WTC11 (cell line): ENCODE results near the gene PRKAR2A. TPM values are rescaled to one million over a fixed set of nuclear protein-coding genes. Genes with fewer than 3 reads are reported as not detected.
"Not testable (repeated sequence)": the region's sequence is repeated elsewhere in the genome, so short reads cannot be mapped to it uniquely, and the experiment has no call there.

ENCODE experiments used
- ATAC-seq: fragments of 200-7000 bp; cut with Tn5 transposase; 2 replicates; pipeline ENCODE4 v1.10.0; 2021; ENCODE audit warnings: mild to moderate bottlenecking, moderate library complexity
- CTCF ChIA-PET: fragments of 300-600 bp; sonication (Branson Sonifier 250); formaldehyde crosslinking; loops from one replicate; lab custom pipeline; 2021; ENCODE audit warnings: antibody characterized with exemption; lab: Charles Lee
- POLR2A ChIA-PET: fragments of 350-600 bp; sonication (Branson Sonifier 250); formaldehyde crosslinking; loops from one replicate; lab custom pipeline; 2021; ENCODE audit warnings: antibody characterized with exemption; lab: Charles Lee
- DNase-seq: peaks from one replicate; pipeline ENCODE4 v3.0.0; 2021; ENCODE audit warnings: low spot score
- H3K27ac Mint-ChIP-seq: 2 replicates; pipeline ENCODE4 v1.8.0; 2021; ENCODE audit warnings: mixed read lengths
- H3K27me3 Mint-ChIP-seq: 2 replicates; pipeline ENCODE4 v1.8.0; 2021; ENCODE audit warnings: low read depth, mild to moderate bottlenecking, moderate library complexity, mixed read lengths
- H3K36me3 Mint-ChIP-seq: 2 replicates; pipeline ENCODE4 v1.8.0; 2021; ENCODE audit warnings: mixed read lengths
- H3K4me1 Mint-ChIP-seq: 2 replicates; pipeline ENCODE4 v1.8.0; 2022; ENCODE audit warnings: mixed read lengths
- H3K4me3 Mint-ChIP-seq: 2 replicates; pipeline ENCODE4 v1.8.0; 2021; ENCODE audit warnings: mild to moderate bottlenecking, moderate library complexity, mixed read lengths
- H3K9me3 Mint-ChIP-seq: 2 replicates; pipeline ENCODE4 v1.8.0; 2021; ENCODE audit warnings: mixed read lengths
- AFF4 ChIP-seq: sonication (generic); formaldehyde crosslinking; IDR thresholded peaks from 2 replicates; pipeline ENCODE4 v1.8.1; 2023; ENCODE audit warnings: mild to moderate bottlenecking, missing genetic modification reagents, borderline replicate concordance
- ATF1 ChIP-seq: sonication (generic); formaldehyde crosslinking; IDR thresholded peaks from 2 replicates; pipeline ENCODE4 v1.8.1; 2023; ENCODE audit warnings: mild to moderate bottlenecking, moderate library complexity, missing genetic modification reagents
- ATF3 ChIP-seq: sonication (generic); formaldehyde crosslinking; conservative IDR thresholded peaks from 2 replicates; pipeline ENCODE4 v1.8.1; 2022; ENCODE audit warnings: mild to moderate bottlenecking, missing genetic modification reagents
- CTCF ChIP-seq: fragments of 200-600 bp; IDR thresholded peaks from 2 replicates; pipeline ENCODE4 v1.8.0; 2022; ENCODE audit warnings: antibody characterized with exemption
- EMX1 ChIP-seq: fragments of 250-450 bp; sonication (Bioruptor Pico); IDR thresholded peaks from 2 replicates; pipeline ENCODE4 v1.8.0; 2021; ENCODE audit warnings: mild to moderate bottlenecking
- GTF2I ChIP-seq: fragments of 250-450 bp; sonication (Bioruptor Pico); conservative IDR thresholded peaks from 2 replicates; pipeline ENCODE4 v1.4.0; 2021; ENCODE audit warnings: mild to moderate bottlenecking
- HMGA2 ChIP-seq: fragments of 250-450 bp; sonication (Bioruptor Pico); IDR thresholded peaks from 2 replicates; pipeline ENCODE4 v1.4.0; 2021; ENCODE audit warnings: mild to moderate bottlenecking, moderate library complexity
- MAX ChIP-seq: sonication (generic); formaldehyde crosslinking; IDR thresholded peaks from 2 replicates; pipeline ENCODE4 v1.8.0; 2022; ENCODE audit warnings: mild to moderate bottlenecking, missing genetic modification reagents
- MXD4 ChIP-seq: fragments of 250-450 bp; sonication (Bioruptor Pico); IDR thresholded peaks from 2 replicates; pipeline ENCODE4 v1.8.0; 2021; ENCODE audit warnings: mild to moderate bottlenecking, moderate library complexity, borderline replicate concordance
- NFATC4 ChIP-seq: fragments of 250-450 bp; sonication (Bioruptor Pico); IDR thresholded peaks from 2 replicates; pipeline ENCODE4 v1.9.0; 2021; ENCODE audit warnings: mild to moderate bottlenecking
- NR1H2 ChIP-seq: sonication (generic); formaldehyde crosslinking; IDR thresholded peaks from 2 replicates; pipeline ENCODE4 v1.9.0; 2021; ENCODE audit warnings: mild to moderate bottlenecking, moderate library complexity, missing genetic modification reagents
- ZBTB21 ChIP-seq: sonication (generic); formaldehyde crosslinking; IDR thresholded peaks from 2 replicates; pipeline ENCODE4 v1.8.1; 2023; ENCODE audit warnings: mild to moderate bottlenecking, missing genetic modification reagents, borderline replicate concordance
- ZBTB43 ChIP-seq: sonication (generic); formaldehyde crosslinking; IDR thresholded peaks from 2 replicates; pipeline ENCODE4 v1.8.1; 2023; ENCODE audit warnings: mild to moderate bottlenecking, missing genetic modification reagents
- ZNF121 ChIP-seq: sonication (generic); formaldehyde crosslinking; IDR thresholded peaks from 2 replicates; pipeline ENCODE4 v1.8.0; 2023; ENCODE audit warnings: missing genetic modification reagents
- ZNF263 ChIP-seq: sonication (generic); formaldehyde crosslinking; IDR thresholded peaks from 2 replicates; pipeline ENCODE4 v1.8.1; 2022; ENCODE audit warnings: low read depth, mild to moderate bottlenecking, moderate library complexity, missing genetic modification reagents
- ZNF317 ChIP-seq: sonication (generic); formaldehyde crosslinking; IDR thresholded peaks from 2 replicates; pipeline ENCODE4 v1.8.1; 2023; ENCODE audit warnings: low read depth, mild to moderate bottlenecking, moderate library complexity, missing genetic modification reagents, borderline replicate concordance
- total RNA-seq: library from RNA; stranded (reverse); gene quantifications from 3 replicates; pipeline ENCODE4 v1.2.3, GENCODE V29; 2021

Gene PRKAR2A
- total RNA-seq, 1 experiment from 2014 or later = 57.2 TPM

- no peak for TF ChIP-seq CTCF
- no peak for TF ChIP-seq ZBTB43 (CRISPR knock-in tag)
- TF ChIP-seq, all 79 proteins: peak for 0
Observed at GRCh38 chr3:48811524-48811923, 36.1 kb downstream of the PRKAR2A start (continued).

GRCh38 chr3:48804930-48805329, 42.7 kb downstream of the PRKAR2A start:
- Mint-ChIP-seq H3K36me3 (no peaks in the 10 kb centered on the region), H3K4me1 (peaks cover 9% of the 10 kb centered on the region), H3K27ac (no peak overlapping the region), H3K27me3 (no peaks in the 10 kb centered on the region), H3K4me3 (no peak overlapping the region), H3K9me3 (no peaks in the 10 kb centered on the region)
- DNase-seq = no peak
- POLR2A ChIA-PET = no interaction called here
- ATAC-seq = no peak
- TF ChIP-seq ATF1 (CRISPR knock-in tag) = no peak
- peak; percentile 78; the same call in 1 of the 2 replicates for TF ChIP-seq ZNF121 (CRISPR knock-in tag)
- TF ChIP-seq GTF2I = no peak
- no peak for TF ChIP-seq ZBTB21 (CRISPR knock-in tag)
- TF ChIP-seq ATF3 (CRISPR knock-in tag) = no peak
- CTCF ChIA-PET = no interaction called here

- H3K9me3 Mint-ChIP-seq, H3K4me3 Mint-ChIP-seq, H3K36me3 Mint-ChIP-seq, H3K27me3 Mint-ChIP-seq, DNase-seq, H3K4me1 Mint-ChIP-seq, ATAC-seq, POLR2A ChIA-PET, H3K27ac Mint-ChIP-seq: not testable (repeated sequence)
- CTCF ChIA-PET = interaction anchor here (0.8 kb wide), 1 partner anchor 46 kb away, joined by 3 read pairs; no protein-coding TSS in a partner anchor
Observed at GRCh38 chr3:48800831-48801230, 46.8 kb downstream of the PRKAR2A start.

- Mint-ChIP-seq H3K9me3 (no peaks in the 10 kb centered on the region), H3K27me3 (no peaks in the 10 kb centered on the region), H3K36me3 (no peaks in the 10 kb centered on the region), H3K27ac (no peak overlapping the region), H3K4me3 (no peak overlapping the region), H3K4me1 (no peaks in the 10 kb centered on the region)
- POLR2A ChIA-PET = no interaction called here
- CTCF ChIA-PET = no interaction called here
- no peak for TF ChIP-seq CTCF
- no peak for TF ChIP-seq EMX1 (CRISPR knock-in tag)
- TF ChIP-seq NR1H2 (CRISPR knock-in tag) = no peak
- DNase-seq (no peak), ATAC-seq (no peak)
Observed at GRCh38 chr3:48798998-48799397, 48.7 kb downstream of the PRKAR2A start.

- Mint-ChIP-seq H3K9me3 (no peaks in the 10 kb centered on the region), H3K4me1 (no peaks in the 10 kb centered on the region), H3K4me3 (no peak overlapping the region), H3K27ac (no peak overlapping the region), H3K36me3 (no peaks in the 10 kb centered on the region), H3K27me3 (no peaks in the 10 kb centered on the region)
- DNase-seq = no peak
- POLR2A ChIA-PET = no interaction called here
- CTCF ChIA-PET = no interaction called here
- no peak for ATAC-seq
- TF ChIP-seq NFATC4 (CRISPR knock-in tag) (no peak), AFF4 (no peak), ZNF317 (CRISPR knock-in tag) (no peak), ZNF263 (CRISPR knock-in tag) (no peak), ATF3 (CRISPR knock-in tag) (no peak), MXD4 (CRISPR knock-in tag) (no peak), MAX (CRISPR knock-in tag) (no peak), HMGA2 (no peak)
Observed at GRCh38 chr3:48797626-48798025, 50.0 kb downstream of the PRKAR2A start.
